ENCODE data around the gene RTCA.

DNA sequence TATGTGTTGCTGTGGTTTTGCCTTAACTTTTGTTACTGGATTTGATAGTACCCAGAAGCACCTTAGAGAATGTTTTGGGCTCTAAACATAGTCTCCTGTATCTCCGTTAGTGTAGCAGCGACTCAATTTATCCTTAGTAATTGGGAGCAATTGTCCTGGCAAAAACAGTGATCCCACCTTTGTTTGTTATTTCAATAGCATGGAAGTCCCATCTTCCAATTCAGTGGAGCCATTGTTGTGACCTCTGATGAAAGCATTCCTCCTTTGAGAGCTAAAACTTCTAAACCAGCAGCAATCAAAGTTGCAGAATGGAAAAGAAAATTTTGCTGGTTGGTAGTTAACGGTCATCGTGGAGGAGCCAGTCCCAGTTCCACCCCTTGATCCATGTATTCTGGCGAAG is 34.7 kb downstream of the RTCA start:
- TF ChIP-seq, protein P1, sequence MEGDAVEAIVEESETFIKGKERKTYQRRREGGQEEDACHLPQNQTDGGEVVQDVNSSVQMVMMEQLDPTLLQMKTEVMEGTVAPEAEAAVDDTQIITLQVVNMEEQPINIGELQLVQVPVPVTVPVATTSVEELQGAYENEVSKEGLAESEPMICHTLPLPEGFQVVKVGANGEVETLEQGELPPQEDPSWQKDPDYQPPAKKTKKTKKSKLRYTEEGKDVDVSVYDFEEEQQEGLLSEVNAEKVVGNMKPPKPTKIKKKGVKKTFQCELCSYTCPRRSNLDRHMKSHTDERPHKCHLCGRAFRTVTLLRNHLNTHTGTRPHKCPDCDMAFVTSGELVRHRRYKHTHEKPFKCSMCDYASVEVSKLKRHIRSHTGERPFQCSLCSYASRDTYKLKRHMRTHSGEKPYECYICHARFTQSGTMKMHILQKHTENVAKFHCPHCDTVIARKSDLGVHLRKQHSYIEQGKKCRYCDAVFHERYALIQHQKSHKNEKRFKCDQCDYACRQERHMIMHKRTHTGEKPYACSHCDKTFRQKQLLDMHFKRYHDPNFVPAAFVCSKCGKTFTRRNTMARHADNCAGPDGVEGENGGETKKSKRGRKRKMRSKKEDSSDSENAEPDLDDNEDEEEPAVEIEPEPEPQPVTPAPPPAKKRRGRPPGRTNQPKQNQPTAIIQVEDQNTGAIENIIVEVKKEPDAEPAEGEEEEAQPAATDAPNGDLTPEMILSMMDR (conservative IDR thresholded peaks at IDR 0.05; ENCODE audit: low read depth, low read length): no peak
- TF ChIP-seq EZH2 (IDR thresholded peaks at IDR 0.05; ENCODE audit: low read length, unreplicated experiment): no peak
- no peak for TF ChIP-seq EZH2phosphoT487 (IDR thresholded peaks at IDR 0.05; ENCODE audit: borderline replicate concordance, low read length)

Data from PC-3 (cell line).